ENCODE measurements around the gene GOLGA6L24. TPM values are rescaled to one million over a fixed set of nuclear protein-coding genes. Genes with fewer than 3 reads are reported as not detected.
"Not testable (repeated sequence)": the region's sequence is repeated elsewhere in the genome, so short reads cannot be mapped to it uniquely, and the experiment has no call there.

GOLGA6L24 gene
- total RNA-seq, 1 donor from 2014 or later = not detected

- H3K27ac Mint-ChIP-seq; intact Hi-C loops (cut with micrococcal nuclease); H3K4me3 Mint-ChIP-seq (ENCODE audit: low read depth); H3K4me1 Mint-ChIP-seq (ENCODE audit: low read depth); H3K27me3 Mint-ChIP-seq (ENCODE audit: low read depth); DNase-seq (ENCODE audit: low spot score): not testable (repeated sequence)
- peaks cover 54% of the 10 kb centered on the region for H3K36me3 Mint-ChIP-seq (ENCODE audit: low read depth)
- peaks cover 33% of the 10 kb centered on the region for H3K9me3 Mint-ChIP-seq
Observed at GRCh38 chr15:28310454-28310853, 47.4 kb downstream of the GOLGA6L24 start.

DNA sequence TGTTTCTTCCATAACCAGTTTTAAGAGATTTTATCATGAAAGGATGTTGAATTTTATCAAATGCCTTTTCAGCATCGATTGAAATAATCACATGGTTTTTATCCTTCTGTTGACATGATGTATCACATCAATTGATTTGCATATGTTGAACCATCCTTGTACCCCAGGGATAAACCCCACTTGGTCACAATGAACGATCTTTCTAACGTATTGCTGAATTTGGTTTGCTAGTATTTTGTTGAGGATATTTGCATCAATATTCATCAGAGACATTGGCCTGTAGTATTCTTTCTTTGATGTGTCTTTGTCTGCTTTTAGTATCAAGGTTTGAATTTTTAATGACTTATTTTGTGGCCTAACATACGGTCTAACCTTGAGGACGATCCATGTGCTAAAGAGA, 49.2 kb downstream of the GOLGA6L24 start:
- DNase-seq (ENCODE audit: low spot score); intact Hi-C loops (cut with micrococcal nuclease); H3K4me3 Mint-ChIP-seq (ENCODE audit: low read depth); H3K27me3 Mint-ChIP-seq (ENCODE audit: low read depth); H3K4me1 Mint-ChIP-seq (ENCODE audit: low read depth); H3K27ac Mint-ChIP-seq: not testable (repeated sequence)
- Mint-ChIP-seq H3K9me3 (peaks cover 33% of the 10 kb centered on the region), H3K36me3 (ENCODE audit: low read depth) (peaks cover 39% of the 10 kb centered on the region)

Other genes with a start within 250 kb of the GOLGA6L24 start
- gene HERC2, start 35.9 kb downstream of the GOLGA6L24 start, total RNA-seq = 44.2 and 47.4 TPM in 2 replicates
- not detected in 2 replicates for gene GOLGA8F, start 20.6 kb upstream of the GOLGA6L24 start, total RNA-seq
- gene GOLGA8G, start 174.9 kb upstream of the GOLGA6L24 start, total RNA-seq = not detected in 2 replicates
- gene GOLGA6L25, start 195.5 kb upstream of the GOLGA6L24 start, total RNA-seq = not detected in 2 replicates

Data from activated T-helper 2 cell treated with anti-CD3 and anti-CD28 coated beads, Interferon-gamma antibody, Interleukin-2, Interleukin-4, amounts not matched to agents 10 μg/mL and 5 μg/mL and 100 μg/mL, durations not matched to agents 14 hours and 24 hours and 36 hours (primary cell).